KMS-11 (cell line): Measurements from ENCODE around the gene AP5Z1.

Source experiments
- H2AFZ ChIP-seq: fragments of 200-600 bp; sonication (generic); 2 replicates; pipeline ENCODE4 v1.6.1; 2016; ENCODE audit warnings: antibody characterized with exemption, mixed run types, low read depth
- H3K27ac ChIP-seq: fragments of 200-600 bp; sonication (generic); 2 replicates; pipeline ENCODE4 v1.6.1; 2016; ENCODE audit warnings: mild to moderate bottlenecking, mixed run types
- H3K27me3 ChIP-seq: fragments of 200-600 bp; sonication (generic); 2 replicates; pipeline ENCODE4 v1.6.1; 2017; ENCODE audit warnings: mild to moderate bottlenecking, low read depth, mixed run types, moderate library complexity; ENCODE audit not compliant: insufficient read depth
- H3K36me3 ChIP-seq: fragments of 200-600 bp; sonication (generic); 2 replicates; pipeline ENCODE4 v1.6.1; 2017; ENCODE audit warnings: mild to moderate bottlenecking, mixed run types; ENCODE audit not compliant: insufficient read depth
- H3K4me1 ChIP-seq: fragments of 200-600 bp; sonication (generic); 2 replicates; pipeline ENCODE4 v1.6.1; 2016; ENCODE audit warnings: mild to moderate bottlenecking, low read depth, mixed run types; ENCODE audit not compliant: poor library complexity, severe bottlenecking
- H3K4me2 ChIP-seq: fragments of 200-600 bp; sonication (generic); 2 replicates; pipeline ENCODE4 v1.7.0; 2016; ENCODE audit warnings: mild to moderate bottlenecking, mixed run types
- H3K4me3 ChIP-seq: fragments of 200-600 bp; sonication (generic); IDR thresholded peaks from 2 replicates; pipeline ENCODE4 v1.6.1; 2017; ENCODE audit warnings: low read depth, low read length, mixed read lengths; ENCODE audit not compliant: insufficient read depth
- H3K79me2 ChIP-seq: fragments of 200-600 bp; sonication (generic); 2 replicates; pipeline ENCODE4 v1.6.1; 2016; ENCODE audit warnings: low read depth, mixed run types; ENCODE audit not compliant: insufficient read depth
- H3K9ac ChIP-seq: fragments of 200-600 bp; sonication (generic); 2 replicates; pipeline ENCODE4 v1.6.1; 2016; ENCODE audit warnings: mild to moderate bottlenecking, mixed run types
- H4K20me1 ChIP-seq: fragments of 200-600 bp; sonication (generic); 2 replicates; pipeline ENCODE4 v1.6.1; 2016; ENCODE audit warnings: mild to moderate bottlenecking, mixed run types; ENCODE audit not compliant: insufficient read depth
- TF ChIP-seq, protein P1 (sequence below): fragments of 200-600 bp; sonication (generic); conservative IDR thresholded peaks from 2 replicates; pipeline ENCODE4 v1.6.1; 2017; ENCODE audit warnings: low read depth, mild to moderate bottlenecking, antibody characterized with exemption, low read length, moderate library complexity, mixed read lengths

The AP5Z1 gene

DNA sequence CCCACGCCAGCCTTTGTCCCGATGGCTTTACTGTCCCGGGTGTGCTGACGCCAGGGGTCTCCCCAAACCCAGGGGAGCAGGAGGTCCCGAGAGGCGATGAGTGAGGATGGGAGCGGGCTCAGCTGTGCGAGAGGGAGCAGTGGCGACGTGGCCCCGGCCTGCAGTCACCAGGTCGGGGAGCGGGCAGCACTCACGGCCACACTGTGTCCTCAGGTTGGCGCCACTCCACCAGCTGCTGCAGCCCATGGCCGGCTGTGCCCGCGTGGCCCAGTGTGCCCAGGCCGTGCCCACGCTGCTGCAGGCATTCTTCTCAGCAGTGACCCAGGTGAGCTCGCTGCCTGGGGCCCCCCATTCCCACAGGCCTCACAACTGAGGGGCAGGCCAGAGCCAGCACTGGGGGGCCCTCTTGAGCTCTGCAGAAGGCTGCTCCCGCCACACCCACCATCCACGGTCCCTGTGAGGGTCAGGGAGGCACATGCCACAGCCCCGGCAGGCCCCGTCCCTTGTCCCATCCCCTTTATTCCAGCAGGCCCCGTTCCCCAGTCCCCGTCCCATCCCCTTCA lies 13.3 kb downstream of the AP5Z1 start:
- Histone ChIP-seq H3K27me3 (no peaks in the 10 kb centered on the region), H3K36me3 (no peaks in the 10 kb centered on the region), H3K27ac (no peak overlapping the region), H3K4me1 (no peaks in the 10 kb centered on the region), H4K20me1 (no peaks in the 10 kb centered on the region), H2AFZ (no peak overlapping the region), H3K79me2 (no peaks in the 10 kb centered on the region), H3K4me3 (no peak overlapping the region), H3K4me2 (no peak overlapping the region), H3K9ac (no peak overlapping the region)
- TF ChIP-seq, protein P1, sequence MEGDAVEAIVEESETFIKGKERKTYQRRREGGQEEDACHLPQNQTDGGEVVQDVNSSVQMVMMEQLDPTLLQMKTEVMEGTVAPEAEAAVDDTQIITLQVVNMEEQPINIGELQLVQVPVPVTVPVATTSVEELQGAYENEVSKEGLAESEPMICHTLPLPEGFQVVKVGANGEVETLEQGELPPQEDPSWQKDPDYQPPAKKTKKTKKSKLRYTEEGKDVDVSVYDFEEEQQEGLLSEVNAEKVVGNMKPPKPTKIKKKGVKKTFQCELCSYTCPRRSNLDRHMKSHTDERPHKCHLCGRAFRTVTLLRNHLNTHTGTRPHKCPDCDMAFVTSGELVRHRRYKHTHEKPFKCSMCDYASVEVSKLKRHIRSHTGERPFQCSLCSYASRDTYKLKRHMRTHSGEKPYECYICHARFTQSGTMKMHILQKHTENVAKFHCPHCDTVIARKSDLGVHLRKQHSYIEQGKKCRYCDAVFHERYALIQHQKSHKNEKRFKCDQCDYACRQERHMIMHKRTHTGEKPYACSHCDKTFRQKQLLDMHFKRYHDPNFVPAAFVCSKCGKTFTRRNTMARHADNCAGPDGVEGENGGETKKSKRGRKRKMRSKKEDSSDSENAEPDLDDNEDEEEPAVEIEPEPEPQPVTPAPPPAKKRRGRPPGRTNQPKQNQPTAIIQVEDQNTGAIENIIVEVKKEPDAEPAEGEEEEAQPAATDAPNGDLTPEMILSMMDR = no peak

DNA sequence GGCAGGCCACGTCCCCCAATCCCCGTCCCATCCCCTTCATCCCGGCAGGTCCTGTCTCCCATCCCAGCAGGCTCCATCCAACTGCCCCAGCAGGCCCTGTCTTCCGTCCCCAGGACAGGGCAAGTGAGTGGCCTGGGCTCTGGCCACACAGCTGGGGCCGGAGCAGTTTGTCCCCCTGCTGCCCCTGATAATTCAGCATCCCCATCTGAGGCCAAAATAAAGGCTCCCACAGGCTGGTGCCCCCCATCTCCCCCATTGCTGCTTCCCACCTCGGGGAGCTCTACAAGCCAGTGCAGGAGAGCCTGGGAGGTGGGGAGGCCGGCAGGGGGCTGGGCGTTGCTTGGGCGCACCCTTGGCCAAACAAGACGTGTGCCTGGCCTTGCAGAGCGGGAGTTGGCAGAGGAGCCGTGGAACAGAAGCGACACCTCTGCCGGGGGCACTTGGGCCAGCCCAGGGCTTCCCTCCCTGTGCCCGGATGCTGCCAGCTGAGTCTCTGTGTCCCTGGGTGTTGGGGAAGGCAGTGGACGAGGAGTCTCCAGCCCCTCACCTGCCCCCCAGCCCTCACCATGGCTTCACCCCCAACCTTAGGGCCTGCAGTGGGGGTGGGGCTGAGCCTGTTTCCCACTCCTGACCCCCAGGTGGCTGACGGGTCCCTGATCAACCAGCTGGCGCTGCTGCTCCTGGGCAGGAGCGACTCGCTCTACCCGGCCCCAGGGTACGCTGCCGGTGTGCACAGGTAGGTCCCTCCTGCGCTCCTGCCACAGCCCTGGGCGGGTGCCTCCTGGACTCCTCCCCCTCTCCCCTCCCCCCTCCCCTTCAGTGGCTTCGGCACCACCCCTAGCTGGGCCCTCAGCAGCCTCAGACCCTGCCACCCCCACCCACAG lies 14.0 kb downstream of the AP5Z1 start:
- no peaks in the 10 kb centered on the region for H3K27me3 ChIP-seq
- TF ChIP-seq, protein P1 = no peak
- H3K79me2 ChIP-seq = no peaks in the 10 kb centered on the region
- no peak overlapping the region for H3K9ac ChIP-seq
- no peaks in the 10 kb centered on the region for H3K4me1 ChIP-seq
- no peaks in the 10 kb centered on the region for H3K36me3 ChIP-seq
- H3K27ac ChIP-seq = no peak overlapping the region
- H2AFZ ChIP-seq = no peak overlapping the region
- no peak overlapping the region for H3K4me3 ChIP-seq
- no peak overlapping the region for H3K4me2 ChIP-seq
- no peaks in the 10 kb centered on the region for H4K20me1 ChIP-seq

DNA sequence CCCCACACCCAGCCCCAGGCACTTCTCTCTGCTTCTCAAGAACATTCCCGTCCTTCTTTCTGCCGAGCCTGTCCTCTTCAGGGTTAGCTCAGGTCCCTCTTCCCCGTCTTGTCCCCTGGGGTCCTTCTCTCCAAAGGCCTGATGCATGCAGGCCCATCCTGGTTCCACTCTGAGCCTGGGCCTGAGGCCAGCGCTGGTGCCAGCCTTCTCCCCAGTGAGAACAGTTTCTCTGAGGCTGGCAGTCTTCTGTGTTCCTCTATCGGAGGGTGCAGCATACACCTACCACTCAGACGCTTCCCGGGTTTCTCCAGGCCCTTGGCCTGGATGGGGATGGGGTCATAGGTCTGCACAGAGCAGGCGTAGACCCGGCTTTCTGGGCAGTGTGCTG lies 14.6 kb downstream of the AP5Z1 start:
- H4K20me1 ChIP-seq = no peaks in the 10 kb centered on the region
- H2AFZ ChIP-seq = no peak overlapping the region
- H3K4me1 ChIP-seq = no peaks in the 10 kb centered on the region
- no peaks in the 10 kb centered on the region for H3K36me3 ChIP-seq
- no peak overlapping the region for H3K4me2 ChIP-seq
- TF ChIP-seq, protein P1 = no peak
- no peaks in the 10 kb centered on the region for H3K27me3 ChIP-seq
- no peak overlapping the region for H3K9ac ChIP-seq
- H3K27ac ChIP-seq = no peak overlapping the region
- no peak overlapping the region for H3K4me3 ChIP-seq
- no peaks in the 10 kb centered on the region for H3K79me2 ChIP-seq

DNA sequence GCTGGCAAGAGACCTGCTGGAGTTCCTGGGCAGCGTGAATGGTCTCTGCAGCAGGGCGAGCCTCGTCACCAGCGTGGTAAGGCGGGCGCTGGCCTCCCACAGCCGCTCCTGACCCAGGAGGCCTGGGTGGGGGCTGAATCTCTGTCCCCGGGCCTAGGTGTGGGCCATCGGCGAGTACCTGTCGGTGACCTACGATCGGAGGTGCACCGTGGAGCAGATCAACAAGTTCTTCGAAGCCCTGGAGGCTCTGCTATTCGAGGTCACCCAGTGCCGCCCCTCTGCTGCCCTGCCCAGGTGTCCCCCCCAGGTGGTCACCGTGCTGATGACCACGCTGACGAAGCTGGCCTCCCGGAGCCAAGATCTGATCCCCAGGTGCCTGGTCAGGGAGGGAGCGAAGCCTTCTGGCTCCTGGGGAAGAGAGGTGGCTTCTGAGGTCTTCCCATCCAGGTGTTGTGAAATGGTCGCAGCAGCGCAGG lies 15.1 kb downstream of the AP5Z1 start:
- TF ChIP-seq, protein P1 = no peak
- no peaks in the 10 kb centered on the region for H3K79me2 ChIP-seq
- no peak overlapping the region for H2AFZ ChIP-seq
- H3K9ac ChIP-seq = no peak overlapping the region
- H3K27ac ChIP-seq = no peak overlapping the region
- H3K4me3 ChIP-seq = no peak overlapping the region
- H4K20me1 ChIP-seq = no peaks in the 10 kb centered on the region
- no peaks in the 10 kb centered on the region for H3K36me3 ChIP-seq
- no peaks in the 10 kb centered on the region for H3K4me1 ChIP-seq
- no peak overlapping the region for H3K4me2 ChIP-seq
- H3K27me3 ChIP-seq = no peaks in the 10 kb centered on the region
